ENCODE results near the gene PGF. TPM values are rescaled to one million over a fixed set of nuclear protein-coding genes. Genes with fewer than 3 reads are reported as not detected.
A peak's percentile ranks its signal among the peaks of the same experiment; 100 is the strongest.

PGF gene
- total RNA-seq, 6 donors from 2014 or later: 0.89 to 21.3 (median 5.0) TPM

GRCh38 chr14:74981462-74981782 is 26.0 kb upstream of the PGF start:
- no peak for ATAC-seq (ENCODE audit: low FRiP score in 2 of 2)
- DNase-seq: no peak
- Histone ChIP-seq H3K36me3 (no peaks in the 10 kb centered on the region), H3K27me3 (no peaks in the 10 kb centered on the region), H3K4me3 (no peak overlapping the region), H3K27ac (peak overlapping the region in 1 of 4 donors; percentile 32), H3K9me3 (no peaks in the 10 kb centered on the region), H3K4me1 (peaks cover 0 to 10% (median 6%) of the 10 kb centered on the region in 4 donors)
- WGBS, 2 donors: 89 to 91% methylated on average over 4 to 9 of the region's 9 CpGs
- no peak for TF ChIP-seq CTCF (IDR thresholded peaks at IDR 0.05)
- TF ChIP-seq EP300 (IDR thresholded peaks at IDR 0.05): no peak
- no peak for TF ChIP-seq POLR2AphosphoS5 (IDR thresholded peaks at IDR 0.05)
- TF ChIP-seq POLR2A (IDR thresholded peaks at IDR 0.05): no peak

- peaks cover 0 to 10% (median 6%) of the 10 kb centered on the region in 4 donors for H3K4me1 ChIP-seq
- ATAC-seq (ENCODE audit: low FRiP score in 2 of 2) (no peak), DNase-seq (peak in 1 of 2 donors; percentile 82)
- WGBS, 2 donors: 66 to 71% methylated on average over 9 to 32 of the region's 35 CpGs
- peak overlapping the region in 1 of 4 donors; percentile 32 for H3K27ac ChIP-seq
- H3K9me3 ChIP-seq: no peaks in the 10 kb centered on the region
- TF ChIP-seq EP300 (IDR thresholded peaks at IDR 0.05) (no peak), CTCF (IDR thresholded peaks at IDR 0.05) (no peak), POLR2AphosphoS5 (IDR thresholded peaks at IDR 0.05) (no peak), POLR2A (IDR thresholded peaks at IDR 0.05) (no peak)
- H3K4me3 ChIP-seq: no peak overlapping the region
- no peaks in the 10 kb centered on the region for H3K36me3 ChIP-seq
- H3K27me3 ChIP-seq: no peaks in the 10 kb centered on the region
Measured at GRCh38 chr14:74980731-74981461, 25.5 kb upstream of the PGF start.

GRCh38 chr14:74980398-74980730 is 25.0 kb upstream of the PGF start:
- Histone ChIP-seq H3K4me1 (peaks cover 0 to 10% (median 6%) of the 10 kb centered on the region in 4 donors), H3K9me3 (no peaks in the 10 kb centered on the region), H3K4me3 (no peak overlapping the region), H3K27ac (no peak overlapping the region), H3K36me3 (no peaks in the 10 kb centered on the region), H3K27me3 (no peaks in the 10 kb centered on the region)
- ATAC-seq (ENCODE audit: low FRiP score in 2 of 2) (no peak), DNase-seq (no peak)
- no peak for TF ChIP-seq CTCF (IDR thresholded peaks at IDR 0.05)
- no peak for TF ChIP-seq POLR2A (IDR thresholded peaks at IDR 0.05)
- no peak for TF ChIP-seq EP300 (IDR thresholded peaks at IDR 0.05)
- TF ChIP-seq POLR2AphosphoS5 (IDR thresholded peaks at IDR 0.05): no peak
- WGBS, 2 donors: 40 to 91% methylated on average over 1 to 4 of the region's 4 CpGs

- Histone ChIP-seq H3K4me3 (no peak overlapping the region), H3K4me1 (peaks cover under 1 to 12% (median 7%) of the 10 kb centered on the region in 4 donors), H3K9me3 (no peaks in the 10 kb centered on the region), H3K27me3 (no peaks in the 10 kb centered on the region), H3K36me3 (no peaks in the 10 kb centered on the region), H3K27ac (peak overlapping the region in 1 of 4 donors; percentile 26)
- TF ChIP-seq POLR2AphosphoS5 (IDR thresholded peaks at IDR 0.05): no peak
- peak in 1 of 6 experiments; percentile 9 for TF ChIP-seq CTCF (IDR thresholded peaks at IDR 0.05)
- 75 to 84% methylated on average over 16 to 22 of the region's 23 CpGs for WGBS, 2 donors
- DNase-seq (no peak), ATAC-seq (ENCODE audit: low FRiP score in 2 of 2) (no peak)
Measured at GRCh38 chr14:74979442-74980397, 24.3 kb upstream of the PGF start.

Data from upper lobe of left lung (tissue), 6 donors.